ENCODE measurements around the gene TRIM42. TPM values are rescaled to one million over a fixed set of nuclear protein-coding genes. Genes with fewer than 3 reads are reported as not detected.

The TRIM42 gene
- not detected in 2 replicates for total RNA-seq (2014; rRNA removed)
- not detected for polyA plus RNA-seq (2012)

- no peak for DNase-seq (ENCODE audit: low read depth)
Measured at GRCh38 chr3:140677764-140678163, at the start of gene TRIM42. Gene TRIM42 (plus strand): TSS chr3:140678064. CDS start chr3:140678230, 166 bp downstream.

- DNase-seq (ENCODE audit: low read depth), result peak; percentile 10
Measured at GRCh38 chr3:140628606-140629005, 49.3 kb upstream of the TRIM42 start.

GRCh38 chr3:140629357-140630137 is 48.3 kb upstream of the TRIM42 start:
- DNase-seq (ENCODE audit: low read depth), result peak; percentile 99

GRCh38 chr3:140630366-140630765 is 47.5 kb upstream of the TRIM42 start:
- DNase-seq (ENCODE audit: low read depth), result peak; percentile 26

GRCh38 chr3:140630866-140631265 is 47.0 kb upstream of the TRIM42 start:
- DNase-seq (ENCODE audit: low read depth), result peak; percentile 45

GRCh38 chr3:140635276-140635675 is 42.6 kb upstream of the TRIM42 start:
- DNase-seq (ENCODE audit: low read depth), result no peak

- no peak for DNase-seq (ENCODE audit: low read depth)
Measured at GRCh38 chr3:140636406-140637138, 41.3 kb upstream of the TRIM42 start.

- DNase-seq (ENCODE audit: low read depth), result no peak
Measured at GRCh38 chr3:140651287-140651686, 26.6 kb upstream of the TRIM42 start.

GRCh38 chr3:140655678-140656077 is 22.2 kb upstream of the TRIM42 start:
- no peak for DNase-seq (ENCODE audit: low read depth)

- DNase-seq (ENCODE audit: low read depth), result no peak
Measured at GRCh38 chr3:140664111-140664510, 13.8 kb upstream of the TRIM42 start.

GRCh38 chr3:140682586-140682985 is 4.7 kb downstream of the TRIM42 start:
- no peak for DNase-seq (ENCODE audit: low read depth)

- no peak for DNase-seq (ENCODE audit: low read depth)
Measured at GRCh38 chr3:140686128-140686527, 8.3 kb downstream of the TRIM42 start.

GRCh38 chr3:140686948-140687347 is 9.1 kb downstream of the TRIM42 start:
- DNase-seq (ENCODE audit: low read depth), result no peak

GRCh38 chr3:140695361-140696061 is 17.6 kb downstream of the TRIM42 start:
- DNase-seq (ENCODE audit: low read depth), result no peak

GRCh38 chr3:140699516-140700231 is 21.8 kb downstream of the TRIM42 start:
- no peak for DNase-seq (ENCODE audit: low read depth)

- DNase-seq (ENCODE audit: low read depth), result no peak
Measured at GRCh38 chr3:140702281-140702680, 24.4 kb downstream of the TRIM42 start.

GRCh38 chr3:140703496-140703895 is 25.6 kb downstream of the TRIM42 start:
- DNase-seq (ENCODE audit: low read depth), result no peak

- DNase-seq (ENCODE audit: low read depth), result no peak
Measured at GRCh38 chr3:140704733-140705132, 26.9 kb downstream of the TRIM42 start.

GRCh38 chr3:140705954-140706353 is 28.1 kb downstream of the TRIM42 start:
- no peak for DNase-seq (ENCODE audit: low read depth)

- no peak for DNase-seq (ENCODE audit: low read depth)
Measured at GRCh38 chr3:140706360-140706759, 28.5 kb downstream of the TRIM42 start.

GRCh38 chr3:140708815-140709214 is 31.0 kb downstream of the TRIM42 start:
- DNase-seq (ENCODE audit: low read depth), result no peak

- no peak for DNase-seq (ENCODE audit: low read depth)
Measured at GRCh38 chr3:140709751-140710150, 31.9 kb downstream of the TRIM42 start.
